ENCODE measurements around the gene GSK3B. TPM values are rescaled to one million over a fixed set of nuclear protein-coding genes. Genes with fewer than 3 reads are reported as not detected.
A peak's percentile ranks its signal among the peaks of the same experiment; 100 is the strongest.

The GSK3B gene
- polyA plus RNA-seq, 3 donors, result 16.2 to 20.6 (median 20.5) TPM

DNA sequence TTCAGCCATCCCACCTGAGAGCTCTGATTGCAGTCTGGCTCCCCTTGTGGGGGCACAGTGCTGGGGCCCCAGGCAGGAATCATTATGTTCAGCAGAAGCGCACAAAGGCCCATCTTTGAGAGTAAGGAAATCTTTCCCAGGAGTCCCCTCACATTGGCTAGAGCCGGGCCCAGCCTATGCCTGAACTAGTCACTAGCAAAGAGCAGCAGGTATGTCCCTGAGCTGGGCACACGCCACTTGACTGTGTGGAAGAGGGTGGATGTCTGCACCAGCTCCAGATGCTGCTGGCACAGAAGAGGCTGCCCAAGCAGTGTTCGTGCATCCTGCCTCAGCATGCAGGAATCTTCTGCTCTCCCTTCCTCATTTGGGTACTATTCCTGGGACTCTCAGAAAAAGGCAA, 286.0 kb downstream of the GSK3B start:
- no peaks in the 10 kb centered on the region for H3K79me2 ChIP-seq (ENCODE audit: insufficient read depth, low read length)
- no peaks in the 10 kb centered on the region for H3K9me3 ChIP-seq (replicated peaks in 1 of 2; ENCODE audit: control insufficient read depth in 1 of 2, insufficient read depth in 1 of 2, low read length in 2 of 2)
- no peak for TF ChIP-seq CTCF (IDR thresholded peaks at IDR 0.05)
- H3K4me2 ChIP-seq (replicated peaks; ENCODE audit: extremely low read depth, low read length, poor library complexity, severe bottlenecking), result no peak overlapping the region
- DNase-seq, result no peak
- no peaks in the 10 kb centered on the region for H3K27me3 ChIP-seq (ENCODE audit: control insufficient read depth in 2 of 2, insufficient read depth in 2 of 2, low read length in 2 of 2)
- no peak overlapping the region for H3K4me3 Mint-ChIP-seq
- H3K4me3 ChIP-seq (replicated peaks in 1 of 3; ENCODE audit: low read depth in 2 of 3, low read length in 3 of 3), result no peak overlapping the region
- H3K27me3 Mint-ChIP-seq (ENCODE audit: low read depth in 3 of 3), result peaks cover 0 to 3% (median 0%) of the 10 kb centered on the region in 3 donors
- no peaks in the 10 kb centered on the region for H3K9me3 Mint-ChIP-seq
- H3K4me1 Mint-ChIP-seq, result peaks cover 16% of the 10 kb centered on the region
- no peaks in the 10 kb centered on the region for H3K36me3 Mint-ChIP-seq
- H3K27ac ChIP-seq (ENCODE audit: low read depth in 1 of 2, low read length in 2 of 2), result no peak overlapping the region
- H3K4me1 ChIP-seq (ENCODE audit: control insufficient read depth in 1 of 2, insufficient read depth in 2 of 2, low read length in 2 of 2), result peaks cover 8 to 12% of the 10 kb centered on the region in 2 donors
- 100% methylated on average over 1 of the region's 4 CpGs for WGBS (ENCODE audit: insufficient coverage)
- H3K36me3 ChIP-seq (replicated peaks in 1 of 2; ENCODE audit: control insufficient read depth in 1 of 2, insufficient read depth in 2 of 2, low read length in 2 of 2), result no peaks in the 10 kb centered on the region
- H3K9ac ChIP-seq (ENCODE audit: insufficient read depth, low read length, poor library complexity, severe bottlenecking), result no peak overlapping the region
- no peaks in the 10 kb centered on the region for H4K20me1 ChIP-seq (ENCODE audit: insufficient read depth, low read length)
- intact Hi-C loops (cut with micrococcal nuclease), result no loop called here
- H3K27ac Mint-ChIP-seq, result peak overlapping the region in 3 of 7 donors; percentile 32 to 79 (median 47)
- H2AFZ ChIP-seq (ENCODE audit: insufficient read depth, low read depth, low read length, poor library complexity, severe bottlenecking), result no peak overlapping the region

DNA sequence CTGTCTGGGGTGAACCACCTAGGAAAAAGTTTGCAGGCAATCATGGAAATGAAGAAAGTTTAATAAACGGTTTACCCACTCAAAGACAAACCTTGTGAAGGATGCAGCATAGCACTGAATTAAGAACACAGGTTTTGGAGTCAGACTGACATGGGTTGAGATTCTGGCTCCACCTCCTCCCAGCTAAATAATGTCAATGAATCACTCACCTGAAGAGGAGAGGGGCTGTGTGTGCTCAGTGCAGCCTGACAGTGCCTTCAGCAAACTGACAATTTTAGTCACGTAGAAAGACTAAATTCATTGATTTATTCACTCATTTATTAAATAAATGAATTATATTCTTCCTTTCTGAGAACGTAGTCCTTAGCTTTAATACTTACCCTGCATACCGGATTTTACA, 293.4 kb downstream of the GSK3B start:
- peaks cover 0 to 3% (median 0%) of the 10 kb centered on the region in 3 donors for H3K27me3 Mint-ChIP-seq (ENCODE audit: low read depth in 3 of 3)
- Histone ChIP-seq H3K4me1 (ENCODE audit: control insufficient read depth in 1 of 2, insufficient read depth in 2 of 2, low read length in 2 of 2) (no peaks in the 10 kb centered on the region), H3K79me2 (ENCODE audit: insufficient read depth, low read length) (no peaks in the 10 kb centered on the region), H4K20me1 (ENCODE audit: insufficient read depth, low read length) (no peaks in the 10 kb centered on the region), H3K27me3 (ENCODE audit: control insufficient read depth in 2 of 2, insufficient read depth in 2 of 2, low read length in 2 of 2) (no peaks in the 10 kb centered on the region), H3K4me2 (replicated peaks; ENCODE audit: extremely low read depth, low read length, poor library complexity, severe bottlenecking) (no peak overlapping the region), H3K9me3 (replicated peaks in 1 of 2; ENCODE audit: control insufficient read depth in 1 of 2, insufficient read depth in 1 of 2, low read length in 2 of 2) (no peaks in the 10 kb centered on the region), H2AFZ (ENCODE audit: insufficient read depth, low read depth, low read length, poor library complexity, severe bottlenecking) (no peak overlapping the region), H3K9ac (ENCODE audit: insufficient read depth, low read length, poor library complexity, severe bottlenecking) (no peak overlapping the region), H3K4me3 (replicated peaks in 1 of 3; ENCODE audit: low read depth in 2 of 3, low read length in 3 of 3) (no peak overlapping the region), H3K36me3 (replicated peaks in 1 of 2; ENCODE audit: control insufficient read depth in 1 of 2, insufficient read depth in 2 of 2, low read length in 2 of 2) (no peaks in the 10 kb centered on the region), H3K27ac (ENCODE audit: low read depth in 1 of 2, low read length in 2 of 2) (no peak overlapping the region)
- 93% methylated on average over 2 of the region's 4 CpGs for WGBS (ENCODE audit: insufficient coverage)
- no peak overlapping the region for H3K27ac Mint-ChIP-seq
- no peak for DNase-seq
- no peaks in the 10 kb centered on the region for H3K4me1 Mint-ChIP-seq
- H3K4me3 Mint-ChIP-seq, result no peak overlapping the region
- intact Hi-C loops (cut with micrococcal nuclease), result no loop called here
- H3K9me3 Mint-ChIP-seq, result peaks cover 0 to 3% (median 0%) of the 10 kb centered on the region in 7 donors
- no peaks in the 10 kb centered on the region for H3K36me3 Mint-ChIP-seq
- no peak for TF ChIP-seq CTCF (IDR thresholded peaks at IDR 0.05)

Measured in CD14-positive monocyte (primary cell).